Stomach (tissue), 9 donors: ENCODE data around the gene WWOX. TPM values are rescaled to one million over a fixed set of nuclear protein-coding genes. Genes with fewer than 3 reads are reported as not detected.

ENCODE experiments used
- DNase-seq, 2 donors: peaks; one replicate each; pipeline versions ENCODE4 v3.0.0 to v3.0.0-alpha.2; 2013 to 2019
- H3K27ac ChIP-seq, 5 donors: fragments of 200-600 bp in 4 of 5; sonication (generic) in 4 of 5; one replicate each; pipeline ENCODE4 v1.5.1; 2013 to 2019; ENCODE audit warnings: mild to moderate bottlenecking in 1 of 5, moderate library complexity in 1 of 5
- H3K27me3 ChIP-seq, 3 donors: fragments of 200-600 bp; sonication (generic); one replicate each; pipeline ENCODE4 v1.5.1; 2017 to 2019; ENCODE audit warnings: mixed run types in 1 of 3
- H3K36me3 ChIP-seq, 4 donors: fragments of 200-600 bp; sonication (generic); 1 replicate in 3 of 4; 2 replicates in 1 of 4; pipeline ENCODE4 v1.5.1; 2016 to 2019
- H3K4me1 ChIP-seq, 4 donors: fragments of 200-600 bp; sonication (generic); one replicate each; pipeline ENCODE4 v1.5.1; 2016 to 2019
- H3K4me3 ChIP-seq, 4 donors: fragments of 200-600 bp; sonication (generic) in 3 of 4; one replicate each; pipeline ENCODE4 v1.5.1; 2016 to 2019; ENCODE audit warnings: mild to moderate bottlenecking in 1 of 4
- H3K9me3 ChIP-seq, 4 donors: fragments of 200-600 bp; sonication (generic); one replicate each; pipeline ENCODE4 v1.5.1; 2016 to 2019
- CTCF ChIP-seq, 7 experiments: fragments of 450-650 bp in 4 of 7; fragments of 200-600 bp in 3 of 7; sonication (generic) in 3 of 7; IDR thresholded peaks; one replicate each; pipeline ENCODE4 v1.5.1; 2016 to 2019; ENCODE audit warnings: antibody characterized with exemption in 7 of 7, control low read depth in 2 of 7, mild to moderate bottlenecking in 1 of 7
- EP300 ChIP-seq: sonication (generic); formaldehyde crosslinking; IDR thresholded peaks from one replicate; pipeline ENCODE4 v1.6.1; 2017; ENCODE audit warnings: antibody characterized with exemption
- POLR2A ChIP-seq, 4 donors: fragments of 450-650 bp; IDR thresholded peaks; one replicate each; pipeline ENCODE4 v1.6.1; 2016; ENCODE audit warnings: antibody characterized with exemption in 4 of 4, control low read depth in 2 of 4, mild to moderate bottlenecking in 1 of 4, moderate library complexity in 1 of 4
- POLR2AphosphoS5 ChIP-seq, 3 donors: sonication (generic); formaldehyde crosslinking; IDR thresholded peaks; one replicate each; pipeline ENCODE4 v1.6.1; 2016; ENCODE audit warnings: antibody characterized with exemption in 3 of 3
- WGBS, 5 donors: extraction: QIAGEN DNeasy Blood & Tissue Kit in 3 of 5; methylation state at CpG; one replicate each; pipeline versions ENCODE4 v1.1.5 to v1.1.7; 2013 to 2018; 5-methylcytosine and 5-hydroxymethylcytosine counted together
- intact Hi-C: fragments of 100-400 bp; cut with DNase I; formaldehyde crosslinking; loops from one replicate; pipeline ENCODE4 v1.15.1; 2023; ENCODE audit warnings: low total_unique reads
- polyA plus RNA-seq, 3 donors: library from polyadenylated mRNA; stranded (reverse); fragments of 200-250 nt; gene quantifications; one replicate each; pipeline ENCODE4 v1.2.3, GENCODE V29; 2013
- total RNA-seq, 5 donors: library from RNA; depleted of rRNA; stranded (reverse); fragments of >200 nt; gene quantifications; one replicate each; pipeline versions ENCODE4 v1.1.0 to v1.2.3, GENCODE V29; 2014 to 2016
- donor health status: healthy with polysubstance abuse.
- donor health status: Bipolar disorder and iron deficiency.
- donor health status: healthy.

WWOX gene
- total and polyA plus RNA-seq, 8 donors: 7.7 to 129 (median 48.7) TPM

- no peak overlapping the region for H3K4me3 ChIP-seq
- no peak for DNase-seq
- TF ChIP-seq POLR2AphosphoS5 (IDR thresholded peaks at IDR 0.05): no peak
- TF ChIP-seq CTCF (IDR thresholded peaks at IDR 0.05): no peak
- no peak for TF ChIP-seq POLR2A (IDR thresholded peaks at IDR 0.05)
- TF ChIP-seq EP300: no peak
- no peak overlapping the region for H3K27ac ChIP-seq
- H3K9me3 ChIP-seq: no peaks in the 10 kb centered on the region
- intact Hi-C loops: no loop called here
- H3K4me1 ChIP-seq: no peaks in the 10 kb centered on the region
- no peaks in the 10 kb centered on the region for H3K36me3 ChIP-seq
- H3K27me3 ChIP-seq: no peaks in the 10 kb centered on the region
- WGBS, 5 donors: 85 to 94% (median 91%) methylated on average over 3 of the region's 3 CpGs
Measured at GRCh38 chr16:78583441-78583840, 484.0 kb downstream of the WWOX start.

GRCh38 chr16:78584213-78584860 lies 484.9 kb downstream of the WWOX start:
- no peak for DNase-seq
- H3K4me3 ChIP-seq: no peak overlapping the region
- TF ChIP-seq EP300 (no peak), POLR2A (IDR thresholded peaks at IDR 0.05) (no peak), CTCF (IDR thresholded peaks at IDR 0.05) (no peak), POLR2AphosphoS5 (IDR thresholded peaks at IDR 0.05) (no peak)
- WGBS, 5 donors: 79 to 91% (median 89%) methylated on average over 10 of the region's 10 CpGs
- no peak overlapping the region for H3K27ac ChIP-seq
- intact Hi-C loops: no loop called here
- H3K36me3 ChIP-seq: no peaks in the 10 kb centered on the region
- H3K27me3 ChIP-seq: no peaks in the 10 kb centered on the region
- no peaks in the 10 kb centered on the region for H3K4me1 ChIP-seq
- H3K9me3 ChIP-seq: no peaks in the 10 kb centered on the region

GRCh38 chr16:78584991-78585390 lies 485.5 kb downstream of the WWOX start:
- Histone ChIP-seq H3K4me1 (no peaks in the 10 kb centered on the region), H3K4me3 (no peak overlapping the region), H3K9me3 (no peaks in the 10 kb centered on the region), H3K36me3 (no peaks in the 10 kb centered on the region), H3K27me3 (no peaks in the 10 kb centered on the region), H3K27ac (no peak overlapping the region)
- 91 to 96% (median 93%) methylated on average over 8 of the region's 8 CpGs for WGBS, 5 donors
- no peak for DNase-seq
- intact Hi-C loops: no loop called here
- TF ChIP-seq POLR2A (IDR thresholded peaks at IDR 0.05): no peak
- TF ChIP-seq CTCF (IDR thresholded peaks at IDR 0.05): no peak
- no peak for TF ChIP-seq EP300
- no peak for TF ChIP-seq POLR2AphosphoS5 (IDR thresholded peaks at IDR 0.05)

- TF ChIP-seq POLR2AphosphoS5 (IDR thresholded peaks at IDR 0.05): no peak
- no peak for TF ChIP-seq EP300
- no peaks in the 10 kb centered on the region for H3K4me1 ChIP-seq
- no peak overlapping the region for H3K27ac ChIP-seq
- no peak for DNase-seq
- no peaks in the 10 kb centered on the region for H3K36me3 ChIP-seq
- no peak overlapping the region for H3K4me3 ChIP-seq
- intact Hi-C loops: no loop called here
- H3K9me3 ChIP-seq: no peaks in the 10 kb centered on the region
- H3K27me3 ChIP-seq: no peaks in the 10 kb centered on the region
- WGBS, 5 donors: 88 to 100% (median 93%) methylated on average over 3 of the region's 3 CpGs
Measured at GRCh38 chr16:78589331-78589730, 489.9 kb downstream of the WWOX start.

GRCh38 chr16:78591682-78592103 lies 492.2 kb downstream of the WWOX start:
- H3K9me3 ChIP-seq: no peaks in the 10 kb centered on the region

More at GRCh38 chr16:78591682-78592103, 492.2 kb downstream of the WWOX start:
- Histone ChIP-seq H3K4me1 (no peaks in the 10 kb centered on the region), H3K27ac (no peak overlapping the region), H3K4me3 (no peak overlapping the region), H3K27me3 (no peaks in the 10 kb centered on the region), H3K36me3 (no peaks in the 10 kb centered on the region)
- WGBS, 5 donors: 81 to 89% (median 87%) methylated on average over 5 of the region's 5 CpGs
- TF ChIP-seq POLR2A (IDR thresholded peaks at IDR 0.05) (no peak), POLR2AphosphoS5 (IDR thresholded peaks at IDR 0.05) (no peak), CTCF (IDR thresholded peaks at IDR 0.05) (no peak), EP300 (no peak)
- intact Hi-C loops: no loop called here
- DNase-seq: no peak
